Esophagus (tissue), 2 donors: ENCODE results near the gene SLFN11. TPM values are rescaled to one million over a fixed set of nuclear protein-coding genes. Genes with fewer than 3 reads are reported as not detected.
"Not testable (repeated sequence)": the region's sequence is repeated elsewhere in the genome, so short reads cannot be mapped to it uniquely, and the experiment has no call there.

ENCODE experiments used
- H3K27ac ChIP-seq, 2 donors: one replicate each; pipeline ENCODE4 v1.5.1; 2013; ENCODE audit warnings: low read depth in 2 of 2, mild to moderate bottlenecking in 2 of 2, inconsistent platforms in 1 of 2, low read length in 1 of 2, moderate library complexity in 1 of 2
- H3K27me3 ChIP-seq, 2 donors: one replicate each; pipeline ENCODE4 v1.6.1; 2013; ENCODE audit warnings: low read length in 2 of 2, control low read depth in 1 of 2, mild to moderate bottlenecking in 1 of 2; ENCODE audit not compliant: insufficient read depth in 2 of 2, control insufficient read depth in 1 of 2
- H3K36me3 ChIP-seq, 2 donors: one replicate each; pipeline ENCODE4 v1.6.1; 2013; ENCODE audit warnings: low read length in 1 of 2; ENCODE audit not compliant: control insufficient read depth in 2 of 2, insufficient read depth in 2 of 2
- H3K4me1 ChIP-seq, 2 donors: one replicate each; pipeline ENCODE4 v1.6.1; 2013; ENCODE audit warnings: low read length in 1 of 2; ENCODE audit not compliant: control insufficient read depth in 2 of 2, insufficient read depth in 2 of 2
- H3K4me3 ChIP-seq, 2 donors: one replicate each; pipeline ENCODE4 v1.5.1; 2013; ENCODE audit warnings: low read length in 2 of 2, mild to moderate bottlenecking in 2 of 2, low read depth in 1 of 2, moderate library complexity in 1 of 2
- H3K9me3 ChIP-seq, 2 donors: one replicate each; pipeline ENCODE4 v1.6.1; 2013; ENCODE audit warnings: mild to moderate bottlenecking in 2 of 2, low read depth in 1 of 2, low read length in 1 of 2, moderate library complexity in 1 of 2; ENCODE audit not compliant: control insufficient read depth in 2 of 2, insufficient read depth in 1 of 2
- WGBS, 2 donors: extraction: QIAGEN DNeasy Blood & Tissue Kit; methylation state at CpG; one replicate each; pipeline ENCODE4 v1.1.7; 2013; 5-methylcytosine and 5-hydroxymethylcytosine counted together
- polyA plus RNA-seq, 2 donors: library from polyadenylated mRNA; stranded (reverse); fragments of 200-250 nt; gene quantifications; one replicate each; pipeline ENCODE4 v1.2.3, GENCODE V29; 2013
- donor health status: healthy with polysubstance abuse.
- donor health status: Bipolar disorder and iron deficiency.

The SLFN11 gene, protein sequence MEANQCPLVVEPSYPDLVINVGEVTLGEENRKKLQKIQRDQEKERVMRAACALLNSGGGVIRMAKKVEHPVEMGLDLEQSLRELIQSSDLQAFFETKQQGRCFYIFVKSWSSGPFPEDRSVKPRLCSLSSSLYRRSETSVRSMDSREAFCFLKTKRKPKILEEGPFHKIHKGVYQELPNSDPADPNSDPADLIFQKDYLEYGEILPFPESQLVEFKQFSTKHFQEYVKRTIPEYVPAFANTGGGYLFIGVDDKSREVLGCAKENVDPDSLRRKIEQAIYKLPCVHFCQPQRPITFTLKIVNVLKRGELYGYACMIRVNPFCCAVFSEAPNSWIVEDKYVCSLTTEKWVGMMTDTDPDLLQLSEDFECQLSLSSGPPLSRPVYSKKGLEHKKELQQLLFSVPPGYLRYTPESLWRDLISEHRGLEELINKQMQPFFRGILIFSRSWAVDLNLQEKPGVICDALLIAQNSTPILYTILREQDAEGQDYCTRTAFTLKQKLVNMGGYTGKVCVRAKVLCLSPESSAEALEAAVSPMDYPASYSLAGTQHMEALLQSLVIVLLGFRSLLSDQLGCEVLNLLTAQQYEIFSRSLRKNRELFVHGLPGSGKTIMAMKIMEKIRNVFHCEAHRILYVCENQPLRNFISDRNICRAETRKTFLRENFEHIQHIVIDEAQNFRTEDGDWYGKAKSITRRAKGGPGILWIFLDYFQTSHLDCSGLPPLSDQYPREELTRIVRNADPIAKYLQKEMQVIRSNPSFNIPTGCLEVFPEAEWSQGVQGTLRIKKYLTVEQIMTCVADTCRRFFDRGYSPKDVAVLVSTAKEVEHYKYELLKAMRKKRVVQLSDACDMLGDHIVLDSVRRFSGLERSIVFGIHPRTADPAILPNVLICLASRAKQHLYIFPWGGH
- polyA plus RNA-seq = 1 to 10 TPM; 2.7 to 3.0 TPM

DNA sequence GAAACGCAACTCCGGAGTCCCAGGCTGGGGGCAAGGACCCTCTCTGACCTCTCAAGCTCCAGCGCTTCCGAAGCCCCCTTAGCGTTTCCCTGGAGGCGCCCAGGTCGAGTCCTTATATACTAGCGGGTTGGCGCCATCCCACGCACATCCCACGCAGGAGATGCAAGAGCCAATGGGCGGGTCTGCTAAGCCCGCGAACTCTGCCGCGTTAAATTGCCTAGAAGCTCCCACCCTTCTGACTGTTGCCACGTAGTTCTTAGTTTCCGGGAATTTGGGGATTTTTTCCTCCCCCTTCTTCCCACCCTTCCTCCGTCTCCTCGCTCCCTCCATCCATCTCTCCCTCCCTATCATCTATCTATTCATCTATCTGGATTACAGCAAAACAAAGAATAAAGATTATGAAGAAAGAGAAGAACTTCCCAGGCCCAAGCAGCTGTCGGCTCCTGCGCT lies at the start of gene SLFN11:
SLFN11 (minus strand) TSS at position 88 of the 450 bp plus-strand sequence. CDS start 9,814 bp downstream, outside the sequence.
- H3K9me3 ChIP-seq = no peaks in the 10 kb centered on the region
- no peaks in the 10 kb centered on the region for H3K36me3 ChIP-seq
- peaks cover 3 to 7% of the 10 kb centered on the region in 2 donors for H3K4me1 ChIP-seq
- peak within 1 kb of the TSS; percentile 58 to 66 for H3K4me3 ChIP-seq
- H3K27ac ChIP-seq = peak within 1 kb of the TSS; percentile 90 to 96
- 0% methylated on average over 22 of the region's 22 CpGs for WGBS, 2 donors
- H3K27me3 ChIP-seq = no peaks in the 10 kb centered on the region

DNA sequence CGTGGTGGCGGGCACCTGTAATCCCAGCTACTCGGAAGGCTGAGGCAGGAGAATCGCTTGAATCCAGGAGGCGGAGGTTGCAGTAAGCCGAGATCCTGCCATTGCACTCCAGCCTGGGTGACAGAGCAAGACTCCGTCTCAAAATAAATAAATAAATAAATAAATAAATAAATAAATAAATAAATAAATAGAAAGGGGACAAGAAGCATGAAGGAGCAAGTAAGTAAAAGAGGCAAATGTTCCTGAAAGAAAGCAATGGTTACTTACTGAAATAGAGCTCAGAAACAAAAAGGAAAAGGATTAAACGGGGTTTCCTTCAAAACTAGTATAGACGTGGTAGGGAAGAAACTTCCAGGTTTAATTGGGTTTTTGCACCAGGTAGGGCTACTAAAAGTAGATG lies 47.6 kb upstream of the SLFN11 start:
- not testable (repeated sequence) for H3K4me1 ChIP-seq, H3K36me3 ChIP-seq, H3K27me3 ChIP-seq, H3K9me3 ChIP-seq, H3K4me3 ChIP-seq, H3K27ac ChIP-seq
- WGBS, 2 donors = 97 to 98% methylated on average over 9 of the region's 9 CpGs

DNA sequence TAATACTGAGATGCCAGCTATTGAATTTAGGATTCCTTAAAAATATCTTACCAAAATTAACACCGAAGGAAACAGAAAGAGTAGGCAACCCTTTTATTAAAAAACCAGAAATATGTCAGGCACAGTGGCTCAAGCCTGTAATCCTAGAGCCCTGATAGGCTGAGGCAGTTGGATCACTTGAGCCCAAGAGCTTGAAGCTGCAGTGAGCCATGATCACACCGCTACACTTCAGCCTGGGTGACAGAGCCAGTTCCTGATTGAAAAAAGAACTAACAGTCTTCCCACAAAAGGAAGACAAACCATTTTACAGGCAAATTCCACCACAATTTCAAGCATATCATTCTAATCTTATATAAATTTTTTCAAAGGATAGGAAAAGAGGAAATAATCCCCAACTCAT lies 43.2 kb upstream of the SLFN11 start:
- no peaks in the 10 kb centered on the region for H3K27me3 ChIP-seq
- no peak overlapping the region for H3K4me3 ChIP-seq
- no peaks in the 10 kb centered on the region for H3K4me1 ChIP-seq
- no peaks in the 10 kb centered on the region for H3K36me3 ChIP-seq
- H3K9me3 ChIP-seq = no peaks in the 10 kb centered on the region
- 91 to 95% methylated on average over 2 of the region's 2 CpGs for WGBS, 2 donors
- H3K27ac ChIP-seq = no peak overlapping the region

DNA sequence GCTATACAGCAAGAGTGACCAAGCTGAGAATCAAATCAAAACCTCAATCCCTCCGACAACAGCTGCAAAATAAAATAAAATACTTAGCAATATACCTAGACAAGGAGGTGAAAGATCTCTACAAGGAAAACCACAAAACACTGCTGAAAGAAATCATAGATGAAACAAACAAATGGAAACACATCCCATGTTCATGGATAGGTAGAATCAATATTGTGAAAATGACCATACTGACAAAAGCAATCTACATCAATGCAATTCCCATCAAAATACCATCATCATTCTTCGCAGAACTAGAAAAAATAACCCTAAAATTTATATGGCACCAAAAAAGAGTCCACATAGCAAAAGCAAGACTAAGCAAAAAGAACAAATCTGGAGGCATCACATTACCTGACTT lies 41.3 kb upstream of the SLFN11 start:
- not testable (repeated sequence) for H3K4me1 ChIP-seq, H3K27ac ChIP-seq, H3K9me3 ChIP-seq, H3K36me3 ChIP-seq, H3K4me3 ChIP-seq, H3K27me3 ChIP-seq
- WGBS, 2 donors = 96 to 97% methylated on average over 2 of the region's 2 CpGs

DNA sequence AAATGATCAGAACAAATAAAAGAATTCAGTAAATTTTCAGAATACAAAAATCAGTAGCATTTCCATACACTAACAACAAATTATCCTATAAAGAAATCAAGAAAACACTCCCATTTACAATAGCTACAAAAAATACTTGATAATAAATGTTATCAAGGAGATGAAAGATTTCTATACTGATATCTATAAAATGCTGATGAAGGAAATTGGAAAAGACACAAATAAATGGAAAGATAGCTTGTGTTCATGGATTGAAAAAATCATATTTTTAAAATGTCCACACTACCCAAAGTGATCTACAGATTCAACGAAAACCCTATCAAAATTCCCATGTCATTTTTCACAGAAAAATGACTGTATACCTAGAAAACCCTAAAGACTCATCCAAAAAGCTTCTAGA lies 40.8 kb upstream of the SLFN11 start:
- Histone ChIP-seq H3K27ac (no peak overlapping the region), H3K4me3 (no peak overlapping the region), H3K4me1 (no peaks in the 10 kb centered on the region), H3K27me3 (no peaks in the 10 kb centered on the region), H3K9me3 (no peaks in the 10 kb centered on the region), H3K36me3 (peaks cover 3 to 4% of the 10 kb centered on the region in 2 donors)
- 96 to 97% methylated on average over 1 of the region's 1 CpG for WGBS, 2 donors

DNA sequence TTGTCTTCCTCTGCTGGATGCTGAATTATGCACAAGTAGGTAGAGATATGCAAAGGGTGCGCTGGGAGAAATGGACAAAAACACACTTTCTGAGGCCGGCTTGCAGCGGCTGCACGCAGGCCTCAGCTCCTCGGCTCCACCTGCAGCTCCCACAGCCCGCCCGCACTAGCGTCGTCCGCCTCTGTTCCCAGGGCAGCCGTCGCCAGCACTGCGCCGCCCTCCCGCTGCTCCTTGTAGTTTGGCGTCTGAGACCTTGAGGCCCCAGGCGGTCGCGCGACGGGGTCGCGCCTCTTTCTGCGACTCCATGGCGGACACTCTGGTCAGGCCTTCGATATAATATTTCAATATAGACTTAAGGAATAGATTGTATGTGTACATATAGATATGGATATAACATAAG lies 34.1 kb upstream of the SLFN11 start:
- Histone ChIP-seq H3K36me3 (peaks cover 3 to 4% of the 10 kb centered on the region in 2 donors), H3K9me3 (peaks cover 0 to 3% of the 10 kb centered on the region in 2 donors), H3K4me1 (no peaks in the 10 kb centered on the region), H3K27ac (no peak overlapping the region), H3K27me3 (no peaks in the 10 kb centered on the region), H3K4me3 (no peak overlapping the region)
- WGBS, 2 donors = 89 to 92% methylated on average over 26 of the region's 26 CpGs

DNA sequence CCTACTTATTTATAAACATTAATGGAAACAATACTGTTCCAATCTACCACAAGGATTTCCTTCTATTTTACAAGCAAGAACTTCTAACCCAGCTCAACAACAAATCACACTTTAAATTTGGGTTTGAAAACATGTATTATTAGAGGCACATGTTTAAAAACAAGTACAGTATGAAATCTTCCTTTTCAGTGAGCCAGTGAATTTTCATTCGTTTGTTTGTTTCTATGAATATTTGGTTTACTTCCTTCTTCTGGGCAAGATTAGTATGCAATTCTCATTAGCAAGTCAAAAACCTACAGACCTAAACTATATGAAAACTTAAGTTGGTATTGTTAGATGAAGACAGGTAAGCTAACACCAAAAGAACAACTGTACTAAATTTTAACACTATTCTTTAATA lies 33.1 kb upstream of the SLFN11 start:
- no peak overlapping the region for H3K4me3 ChIP-seq
- no peak overlapping the region for H3K27ac ChIP-seq
- no peaks in the 10 kb centered on the region for H3K4me1 ChIP-seq
- WGBS, 2 donors = 82 to 84% methylated on average over 1 of the region's 1 CpG
- peaks cover 0 to 3% of the 10 kb centered on the region in 2 donors for H3K9me3 ChIP-seq
- no peaks in the 10 kb centered on the region for H3K27me3 ChIP-seq
- peaks cover 3 to 4% of the 10 kb centered on the region in 2 donors for H3K36me3 ChIP-seq

DNA sequence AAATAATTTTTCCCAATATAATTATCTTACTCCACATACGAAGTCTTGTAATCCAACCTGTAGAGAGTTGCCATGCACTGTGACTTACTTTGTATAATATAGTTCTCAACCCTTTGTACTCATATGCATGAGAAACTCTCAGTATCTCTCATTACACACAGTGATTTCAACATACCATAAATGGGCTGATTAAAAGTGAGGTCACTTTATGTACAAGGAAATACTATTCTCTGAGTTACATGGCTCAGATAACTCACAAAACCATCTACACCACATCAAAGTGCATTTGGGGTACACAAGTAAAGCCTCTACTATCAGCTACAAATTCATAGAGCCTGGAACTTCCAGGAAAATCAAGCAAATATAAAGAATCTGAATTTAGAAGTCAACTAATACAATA lies 30.9 kb upstream of the SLFN11 start:
- Histone ChIP-seq H3K36me3 (no peaks in the 10 kb centered on the region), H3K27ac (no peak overlapping the region), H3K27me3 (no peaks in the 10 kb centered on the region), H3K9me3 (peaks cover 0 to 3% of the 10 kb centered on the region in 2 donors), H3K4me3 (no peak overlapping the region), H3K4me1 (no peaks in the 10 kb centered on the region)
- 80 to 82% methylated on average over 1 of the region's 1 CpG for WGBS, 2 donors

DNA sequence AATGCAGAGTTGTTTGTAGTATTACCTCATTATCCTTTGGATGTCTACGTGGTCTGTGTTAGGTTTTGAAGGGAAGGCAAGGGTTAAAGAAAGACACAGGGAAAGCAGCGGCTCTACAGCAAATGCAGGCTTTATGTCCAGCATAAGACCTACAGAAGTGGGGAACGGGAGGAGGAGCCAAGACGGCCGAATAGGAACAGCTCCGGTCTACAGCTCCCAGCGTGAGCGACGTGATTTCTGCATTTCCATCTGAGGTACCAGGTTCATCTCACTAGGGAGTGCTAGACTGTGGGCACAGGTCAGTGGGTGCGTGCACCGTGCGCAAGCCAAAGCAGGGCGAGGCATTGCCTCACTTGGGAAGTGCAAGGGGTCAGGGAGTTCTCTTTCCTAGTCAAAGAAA lies 20.4 kb upstream of the SLFN11 start:
- not testable (repeated sequence) for H3K4me3 ChIP-seq, H3K9me3 ChIP-seq, H3K4me1 ChIP-seq, H3K36me3 ChIP-seq, H3K27ac ChIP-seq, H3K27me3 ChIP-seq
- 92% methylated on average over 13 of the region's 13 CpGs for WGBS, 2 donors
